ENCODE data around the gene B4GALNT3.

DNA sequence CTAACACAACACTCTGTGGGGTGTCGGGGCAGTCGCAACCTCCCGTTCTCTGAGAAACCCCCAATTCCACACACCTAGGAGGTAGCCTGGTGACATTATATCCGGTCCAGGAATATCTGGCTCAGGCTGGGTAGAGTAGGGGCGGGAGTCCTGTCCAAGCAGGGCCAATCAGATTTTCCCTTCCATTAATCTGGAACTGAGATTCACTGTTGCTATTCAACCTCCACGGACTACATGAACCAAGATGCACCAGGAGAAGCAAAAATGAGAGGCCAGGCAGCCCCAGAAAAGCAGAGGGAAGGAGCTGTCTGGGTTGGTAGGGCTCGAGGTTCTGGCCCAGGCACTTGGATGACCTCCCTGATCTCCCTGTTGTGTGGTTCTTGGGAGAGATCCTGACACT lies 152.6 kb downstream of the B4GALNT3 start:
- TF ChIP-seq YY1 (IDR thresholded peaks at IDR 0.05; ENCODE audit: insufficient read depth, insufficient read length) (no peak), ZNF274 (IDR thresholded peaks at IDR 0.05; ENCODE audit: low read depth, low read length) (no peak), SUZ12 (IDR thresholded peaks at IDR 0.05; ENCODE audit: extremely low read depth, insufficient read depth, insufficient read length) (no peak)

All from NT2/D1 (cell line).